Right lobe of liver (tissue), 6 donors: ENCODE data around the gene TCEANC. TPM values are rescaled to one million over a fixed set of nuclear protein-coding genes. Genes with fewer than 3 reads are reported as not detected.

ENCODE experiments used
- ATAC-seq, 4 donors: fragments of 200-7000 bp; cut with Tn5 transposase; one replicate each; pipeline ENCODE4 v1.9.1; 2020; ENCODE audit warnings: mild to moderate bottlenecking in 4 of 4, moderate library complexity in 4 of 4
- DNase-seq, 3 donors: peaks; one replicate each; pipeline ENCODE4 v3.0.0-alpha.2; 2020
- H3K27ac ChIP-seq, 3 donors: fragments of 200-600 bp; one replicate each; pipeline ENCODE4 v1.8.0; 2022
- H3K27me3 ChIP-seq, 2 donors: fragments of 200-600 bp; one replicate each; pipeline ENCODE4 v1.8.0; 2022
- H3K36me3 ChIP-seq, 4 donors: fragments of 200-600 bp; sonication (generic) in 1 of 4; one replicate each; pipeline versions ENCODE4 v1.5.1 to v1.8.0; 2017 to 2022; ENCODE audit warnings: control low read depth in 1 of 4
- H3K4me1 ChIP-seq, 4 donors: fragments of 200-600 bp; sonication (generic) in 1 of 4; one replicate each; pipeline versions ENCODE4 v1.5.1 to v1.8.0; 2017 to 2022; ENCODE audit warnings: control low read depth in 1 of 4
- H3K4me3 ChIP-seq, 3 donors: fragments of 200-600 bp; one replicate each; pipeline ENCODE4 v1.8.0; 2022
- H3K9me3 ChIP-seq, 4 donors: fragments of 200-600 bp; sonication (generic) in 1 of 4; one replicate each; pipeline versions ENCODE4 v1.5.1 to v1.8.0; 2017 to 2022; ENCODE audit warnings: control low read depth in 1 of 4
- POLR2A ChIP-seq: fragments of 450-650 bp; IDR thresholded peaks from one replicate; pipeline ENCODE4 v1.6.1; 2017; ENCODE audit warnings: antibody characterized with exemption, mild to moderate bottlenecking
- WGBS: methylation state at CpG from one replicate; pipeline ENCODE4 v1.1.6; 2018; ENCODE audit warnings: low coverage, low lambda C conversion rate; ENCODE audit not compliant: insufficient coverage; ENCODE audit errors: missing lambda C conversion rate; 5-methylcytosine and 5-hydroxymethylcytosine counted together
- intact Hi-C, 2 donors: fragments of 100-400 bp; cut with DNase I; formaldehyde crosslinking; loops; one replicate each; pipeline versions ENCODE4 v1.11.2 to v1.14.1; 2022
- total RNA-seq, 6 experiments: library from RNA; depleted of rRNA in 2 of 6; stranded (reverse); fragments of >200 nt in 2 of 6; fragmentation: NEBNext Ultra II Directional in 3 of 6; extraction: Animal tissue kit (Norgen Biotek cat#: 25700) in 3 of 6; gene quantifications; one replicate each; pipeline versions ENCODE4 v1.1.0 to v1.2.4, GENCODE V29; 2016 to 2023
- TF ChIP-seq, protein P1 (sequence below), 4 donors: fragments of 200-600 bp in 3 of 4; fragments of 450-650 bp in 1 of 4; IDR thresholded peaks; one replicate each; pipeline versions ENCODE4 v1.5.1 to v1.8.0; 2016 to 2022; ENCODE audit warnings: antibody characterized with exemption in 4 of 4, mild to moderate bottlenecking in 2 of 4
- donor health status: DM: no; HTN: yes; CAD: no.
- donor health status: DM: no; HTN: no; CAD: no.
- donor health status: DM: no; HTN: no; CAD: no.
- donor health status: DM: no; HTN: yes; CAD: no.
- donor health status: DM: no; HTN: yes; CAD: no.

Gene TCEANC
- total RNA-seq, 6 experiments from 2014 or later: 3.4 to 4.8 (median 4.1) TPM

DNA sequence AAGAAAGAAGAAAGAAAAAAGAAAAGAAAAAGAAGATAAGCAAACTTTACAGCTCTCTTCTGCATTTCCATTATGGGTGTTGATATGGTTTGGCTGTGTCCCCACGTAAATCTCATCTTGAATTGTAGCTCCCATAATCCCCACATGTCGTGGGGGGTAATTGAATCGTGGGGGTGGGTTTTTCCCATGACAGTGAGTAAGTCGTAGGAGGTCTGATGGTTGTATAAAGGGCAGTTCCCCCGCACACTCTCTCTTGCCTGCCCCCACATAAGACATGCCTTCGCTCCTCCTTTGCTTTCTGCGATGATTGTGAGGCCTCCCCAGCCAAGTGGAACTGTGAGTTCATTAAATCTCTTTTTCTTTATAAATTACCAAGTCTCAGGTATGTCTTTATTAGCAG, 28.7 kb downstream of the TCEANC start:
- DNase-seq (no peak), ATAC-seq (no peak)
- H3K27ac ChIP-seq: no peak overlapping the region
- no peaks in the 10 kb centered on the region for H3K4me1 ChIP-seq
- H3K27me3 ChIP-seq: no peaks in the 10 kb centered on the region
- WGBS: 62% methylated on average over 7 of the region's 7 CpGs
- no peak overlapping the region for H3K4me3 ChIP-seq
- no peaks in the 10 kb centered on the region for H3K9me3 ChIP-seq
- intact Hi-C loops: no loop called here
- TF ChIP-seq POLR2A: no peak
- TF ChIP-seq, protein P1, sequence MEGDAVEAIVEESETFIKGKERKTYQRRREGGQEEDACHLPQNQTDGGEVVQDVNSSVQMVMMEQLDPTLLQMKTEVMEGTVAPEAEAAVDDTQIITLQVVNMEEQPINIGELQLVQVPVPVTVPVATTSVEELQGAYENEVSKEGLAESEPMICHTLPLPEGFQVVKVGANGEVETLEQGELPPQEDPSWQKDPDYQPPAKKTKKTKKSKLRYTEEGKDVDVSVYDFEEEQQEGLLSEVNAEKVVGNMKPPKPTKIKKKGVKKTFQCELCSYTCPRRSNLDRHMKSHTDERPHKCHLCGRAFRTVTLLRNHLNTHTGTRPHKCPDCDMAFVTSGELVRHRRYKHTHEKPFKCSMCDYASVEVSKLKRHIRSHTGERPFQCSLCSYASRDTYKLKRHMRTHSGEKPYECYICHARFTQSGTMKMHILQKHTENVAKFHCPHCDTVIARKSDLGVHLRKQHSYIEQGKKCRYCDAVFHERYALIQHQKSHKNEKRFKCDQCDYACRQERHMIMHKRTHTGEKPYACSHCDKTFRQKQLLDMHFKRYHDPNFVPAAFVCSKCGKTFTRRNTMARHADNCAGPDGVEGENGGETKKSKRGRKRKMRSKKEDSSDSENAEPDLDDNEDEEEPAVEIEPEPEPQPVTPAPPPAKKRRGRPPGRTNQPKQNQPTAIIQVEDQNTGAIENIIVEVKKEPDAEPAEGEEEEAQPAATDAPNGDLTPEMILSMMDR (IDR thresholded peaks at IDR 0.05): no peak
- no peaks in the 10 kb centered on the region for H3K36me3 ChIP-seq

DNA sequence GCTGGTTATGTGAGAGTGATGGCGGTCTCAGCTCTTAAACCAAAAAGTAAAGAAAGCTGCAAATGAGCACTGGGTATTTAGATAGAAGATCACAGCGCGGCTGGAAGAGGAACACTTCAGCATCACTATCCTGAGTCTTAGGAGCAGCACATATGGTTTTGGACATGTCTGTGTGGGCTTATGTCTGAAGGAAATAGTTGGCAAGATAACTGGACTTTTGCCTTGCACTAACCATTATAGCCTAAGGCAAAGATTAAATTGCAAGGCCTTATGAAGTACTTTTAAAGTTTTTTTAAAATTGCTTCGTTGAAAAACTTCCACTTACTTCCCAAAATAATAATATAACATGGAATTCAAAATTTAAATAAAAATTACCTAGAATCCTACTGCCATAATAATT, 31.4 kb downstream of the TCEANC start:
- TF ChIP-seq, protein P1 (IDR thresholded peaks at IDR 0.05): no peak
- TF ChIP-seq POLR2A: no peak
- Histone ChIP-seq H3K4me3 (no peak overlapping the region), H3K27ac (no peak overlapping the region), H3K4me1 (no peaks in the 10 kb centered on the region), H3K9me3 (no peaks in the 10 kb centered on the region), H3K36me3 (no peaks in the 10 kb centered on the region), H3K27me3 (no peaks in the 10 kb centered on the region)
- 54% methylated on average over 4 of the region's 4 CpGs for WGBS
- DNase-seq (no peak), ATAC-seq (no peak)
- intact Hi-C loops: no loop called here

DNA sequence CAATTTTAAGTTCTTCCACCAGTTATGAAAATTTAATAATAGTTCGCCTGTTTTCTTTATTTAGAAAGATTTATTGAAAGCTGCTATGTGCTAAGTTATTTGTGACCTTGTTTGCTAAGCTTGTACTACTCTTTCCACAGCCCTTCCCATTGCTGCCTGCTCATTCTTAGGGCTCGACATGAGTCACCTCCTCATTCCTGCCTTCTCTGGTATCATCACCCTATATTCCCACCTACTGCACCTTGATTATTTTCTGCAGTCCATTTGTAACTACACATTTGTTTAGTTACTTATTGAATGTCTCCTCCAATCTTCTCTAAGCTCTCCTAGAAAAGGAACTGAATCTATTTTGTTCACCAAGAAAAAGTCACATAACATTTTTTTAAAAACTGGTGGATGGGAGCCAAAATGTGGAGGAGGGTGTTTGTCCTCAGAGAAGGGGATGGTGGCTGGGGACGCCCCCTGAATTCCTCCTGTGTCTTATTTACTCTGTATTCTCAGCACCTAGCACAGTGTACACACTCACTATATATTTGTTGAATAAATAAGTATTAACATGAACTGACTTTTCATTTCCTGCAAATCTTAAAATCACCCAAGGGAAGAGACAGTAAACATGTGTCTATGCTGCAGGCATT, 32.3 kb downstream of the TCEANC start:
- no peak for ATAC-seq
- no peaks in the 10 kb centered on the region for H3K9me3 ChIP-seq
- no peak for DNase-seq
- H3K4me3 ChIP-seq: no peak overlapping the region
- TF ChIP-seq, protein P1 (IDR thresholded peaks at IDR 0.05): no peak
- TF ChIP-seq POLR2A: no peak
- WGBS: 19% methylated on average over 3 of the region's 3 CpGs
- intact Hi-C loops: no loop called here
- peaks cover 0 to under 1% of the 10 kb centered on the region in 2 donors for H3K27me3 ChIP-seq
- H3K36me3 ChIP-seq: no peaks in the 10 kb centered on the region
- no peak overlapping the region for H3K27ac ChIP-seq
- peaks cover 0 to under 1% (median 0%) of the 10 kb centered on the region in 4 donors for H3K4me1 ChIP-seq

DNA sequence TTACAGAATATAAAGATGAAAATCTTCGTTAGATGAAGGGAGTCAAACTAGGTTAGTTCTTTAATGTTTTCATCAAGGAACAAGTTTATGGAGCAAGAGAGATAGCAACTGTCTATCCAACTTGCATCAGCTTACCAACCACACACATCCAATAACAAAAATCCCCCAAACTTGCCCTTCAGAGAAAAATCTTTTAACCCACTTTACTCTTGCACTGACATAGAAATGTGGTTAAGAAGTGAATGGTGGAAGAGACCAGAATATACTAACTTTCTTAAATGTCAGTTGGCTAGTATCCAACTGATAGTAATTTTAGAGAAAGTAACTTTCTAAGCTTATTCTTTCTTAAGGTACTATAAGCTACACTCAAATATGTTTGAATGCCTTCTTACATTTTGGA, 34.3 kb downstream of the TCEANC start:
- DNase-seq: no peak
- WGBS: 43% methylated on average over 1 of the region's 1 CpG
- Histone ChIP-seq H3K27ac (no peak overlapping the region), H3K9me3 (no peaks in the 10 kb centered on the region), H3K27me3 (peaks cover 0 to 3% of the 10 kb centered on the region in 2 donors), H3K4me3 (no peak overlapping the region), H3K4me1 (peaks cover 0 to 6% (median 0%) of the 10 kb centered on the region in 4 donors), H3K36me3 (no peaks in the 10 kb centered on the region)
- TF ChIP-seq, protein P1 (IDR thresholded peaks at IDR 0.05): no peak
- TF ChIP-seq POLR2A: no peak
- no peak for ATAC-seq
- intact Hi-C loops: no loop called here
